Measurements from ENCODE around the gene HCRTR1.

DNA sequence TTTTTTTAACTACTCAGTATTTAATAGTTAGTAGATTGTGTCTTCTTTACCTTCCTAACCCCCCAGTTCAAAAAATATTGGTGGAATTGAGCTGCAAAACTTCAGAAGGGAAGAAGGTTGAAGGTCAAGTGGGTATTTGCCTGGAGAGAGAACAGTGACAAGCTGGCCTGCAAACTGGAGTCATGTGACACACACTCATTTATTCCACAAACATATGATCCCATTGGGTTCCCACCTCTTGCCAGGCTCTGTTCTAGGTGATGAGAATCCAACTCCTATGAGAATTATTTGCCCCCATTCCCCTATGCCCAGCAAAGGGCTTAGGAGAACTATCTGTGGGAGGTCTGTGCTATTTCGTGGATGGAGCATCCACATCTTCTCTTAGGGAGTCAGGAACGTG is 30.7 kb downstream of the HCRTR1 start:
- TF ChIP-seq BACH1 (IDR thresholded peaks at IDR 0.05; ENCODE audit: borderline replicate concordance), result no peak
- TF ChIP-seq, protein P1, sequence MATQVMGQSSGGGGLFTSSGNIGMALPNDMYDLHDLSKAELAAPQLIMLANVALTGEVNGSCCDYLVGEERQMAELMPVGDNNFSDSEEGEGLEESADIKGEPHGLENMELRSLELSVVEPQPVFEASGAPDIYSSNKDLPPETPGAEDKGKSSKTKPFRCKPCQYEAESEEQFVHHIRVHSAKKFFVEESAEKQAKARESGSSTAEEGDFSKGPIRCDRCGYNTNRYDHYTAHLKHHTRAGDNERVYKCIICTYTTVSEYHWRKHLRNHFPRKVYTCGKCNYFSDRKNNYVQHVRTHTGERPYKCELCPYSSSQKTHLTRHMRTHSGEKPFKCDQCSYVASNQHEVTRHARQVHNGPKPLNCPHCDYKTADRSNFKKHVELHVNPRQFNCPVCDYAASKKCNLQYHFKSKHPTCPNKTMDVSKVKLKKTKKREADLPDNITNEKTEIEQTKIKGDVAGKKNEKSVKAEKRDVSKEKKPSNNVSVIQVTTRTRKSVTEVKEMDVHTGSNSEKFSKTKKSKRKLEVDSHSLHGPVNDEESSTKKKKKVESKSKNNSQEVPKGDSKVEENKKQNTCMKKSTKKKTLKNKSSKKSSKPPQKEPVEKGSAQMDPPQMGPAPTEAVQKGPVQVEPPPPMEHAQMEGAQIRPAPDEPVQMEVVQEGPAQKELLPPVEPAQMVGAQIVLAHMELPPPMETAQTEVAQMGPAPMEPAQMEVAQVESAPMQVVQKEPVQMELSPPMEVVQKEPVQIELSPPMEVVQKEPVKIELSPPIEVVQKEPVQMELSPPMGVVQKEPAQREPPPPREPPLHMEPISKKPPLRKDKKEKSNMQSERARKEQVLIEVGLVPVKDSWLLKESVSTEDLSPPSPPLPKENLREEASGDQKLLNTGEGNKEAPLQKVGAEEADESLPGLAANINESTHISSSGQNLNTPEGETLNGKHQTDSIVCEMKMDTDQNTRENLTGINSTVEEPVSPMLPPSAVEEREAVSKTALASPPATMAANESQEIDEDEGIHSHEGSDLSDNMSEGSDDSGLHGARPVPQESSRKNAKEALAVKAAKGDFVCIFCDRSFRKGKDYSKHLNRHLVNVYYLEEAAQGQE (IDR thresholded peaks at IDR 0.05; ENCODE audit: low read depth, low read length), result no peak
- no peak for TF ChIP-seq POLR2A (IDR thresholded peaks at IDR 0.05; ENCODE audit: low read depth, low read length)
- TF ChIP-seq GABPA (IDR thresholded peaks at IDR 0.05; ENCODE audit: low read depth), result no peak
- no peak for TF ChIP-seq ZZZ3 (IDR thresholded peaks at IDR 0.05; ENCODE audit: control insufficient read depth, insufficient read length, low read depth)
- no peak for TF ChIP-seq JUNB (IDR thresholded peaks at IDR 0.05)
- no peak for TF ChIP-seq EP300 (IDR thresholded peaks at IDR 0.05; ENCODE audit: borderline replicate concordance in 1 of 2, control insufficient read depth in 1 of 2, low read depth in 2 of 2, low read length in 2 of 2)
- TF ChIP-seq, protein P2, sequence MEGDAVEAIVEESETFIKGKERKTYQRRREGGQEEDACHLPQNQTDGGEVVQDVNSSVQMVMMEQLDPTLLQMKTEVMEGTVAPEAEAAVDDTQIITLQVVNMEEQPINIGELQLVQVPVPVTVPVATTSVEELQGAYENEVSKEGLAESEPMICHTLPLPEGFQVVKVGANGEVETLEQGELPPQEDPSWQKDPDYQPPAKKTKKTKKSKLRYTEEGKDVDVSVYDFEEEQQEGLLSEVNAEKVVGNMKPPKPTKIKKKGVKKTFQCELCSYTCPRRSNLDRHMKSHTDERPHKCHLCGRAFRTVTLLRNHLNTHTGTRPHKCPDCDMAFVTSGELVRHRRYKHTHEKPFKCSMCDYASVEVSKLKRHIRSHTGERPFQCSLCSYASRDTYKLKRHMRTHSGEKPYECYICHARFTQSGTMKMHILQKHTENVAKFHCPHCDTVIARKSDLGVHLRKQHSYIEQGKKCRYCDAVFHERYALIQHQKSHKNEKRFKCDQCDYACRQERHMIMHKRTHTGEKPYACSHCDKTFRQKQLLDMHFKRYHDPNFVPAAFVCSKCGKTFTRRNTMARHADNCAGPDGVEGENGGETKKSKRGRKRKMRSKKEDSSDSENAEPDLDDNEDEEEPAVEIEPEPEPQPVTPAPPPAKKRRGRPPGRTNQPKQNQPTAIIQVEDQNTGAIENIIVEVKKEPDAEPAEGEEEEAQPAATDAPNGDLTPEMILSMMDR (IDR thresholded peaks at IDR 0.05 in 2 of 3, conservative IDR thresholded peaks at IDR 0.05 in 1 of 3; ENCODE audit: control insufficient read depth in 2 of 3, extremely low read depth in 1 of 3, insufficient read depth in 1 of 3, low read depth in 3 of 3, low read length in 3 of 3), result no peak
- TF ChIP-seq FOXM1 (IDR thresholded peaks at IDR 0.05; ENCODE audit: low read depth, low read length), result no peak
- TF ChIP-seq NFIC (IDR thresholded peaks at IDR 0.05; ENCODE audit: low read depth, low read length), result no peak
- no peak for TF ChIP-seq ASH2L (IDR thresholded peaks at IDR 0.05; ENCODE audit: borderline replicate concordance, low read depth)
- TF ChIP-seq CEBPB (IDR thresholded peaks at IDR 0.05; ENCODE audit: borderline replicate concordance in 1 of 2, low read depth in 2 of 2, low read length in 2 of 2), result no peak
